ENCODE results near the gene GLIPR1L1.

Gene GLIPR1L1, protein sequence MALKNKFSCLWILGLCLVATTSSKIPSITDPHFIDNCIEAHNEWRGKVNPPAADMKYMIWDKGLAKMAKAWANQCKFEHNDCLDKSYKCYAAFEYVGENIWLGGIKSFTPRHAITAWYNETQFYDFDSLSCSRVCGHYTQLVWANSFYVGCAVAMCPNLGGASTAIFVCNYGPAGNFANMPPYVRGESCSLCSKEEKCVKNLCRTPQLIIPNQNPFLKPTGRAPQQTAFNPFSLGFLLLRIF

GRCh38 chr12:75334384-75335030 is at the start of gene GLIPR1L1:
GLIPR1L1 (plus strand) TSS chr12:75334670; CDS start chr12:75334729, 59 bp downstream.
- TF ChIP-seq, protein P1, sequence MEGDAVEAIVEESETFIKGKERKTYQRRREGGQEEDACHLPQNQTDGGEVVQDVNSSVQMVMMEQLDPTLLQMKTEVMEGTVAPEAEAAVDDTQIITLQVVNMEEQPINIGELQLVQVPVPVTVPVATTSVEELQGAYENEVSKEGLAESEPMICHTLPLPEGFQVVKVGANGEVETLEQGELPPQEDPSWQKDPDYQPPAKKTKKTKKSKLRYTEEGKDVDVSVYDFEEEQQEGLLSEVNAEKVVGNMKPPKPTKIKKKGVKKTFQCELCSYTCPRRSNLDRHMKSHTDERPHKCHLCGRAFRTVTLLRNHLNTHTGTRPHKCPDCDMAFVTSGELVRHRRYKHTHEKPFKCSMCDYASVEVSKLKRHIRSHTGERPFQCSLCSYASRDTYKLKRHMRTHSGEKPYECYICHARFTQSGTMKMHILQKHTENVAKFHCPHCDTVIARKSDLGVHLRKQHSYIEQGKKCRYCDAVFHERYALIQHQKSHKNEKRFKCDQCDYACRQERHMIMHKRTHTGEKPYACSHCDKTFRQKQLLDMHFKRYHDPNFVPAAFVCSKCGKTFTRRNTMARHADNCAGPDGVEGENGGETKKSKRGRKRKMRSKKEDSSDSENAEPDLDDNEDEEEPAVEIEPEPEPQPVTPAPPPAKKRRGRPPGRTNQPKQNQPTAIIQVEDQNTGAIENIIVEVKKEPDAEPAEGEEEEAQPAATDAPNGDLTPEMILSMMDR (IDR thresholded peaks at IDR 0.05; ENCODE audit: control insufficient read depth, insufficient read depth, low read depth, low read length, missing control alignments): peak; percentile 86
- peak within 1 kb of the TSS; percentile 60 for H3K4me3 ChIP-seq (ENCODE audit: control insufficient read depth, low read depth, low read length)
- peak; percentile 74 for DNase-seq (ENCODE audit: low read depth)

- TF ChIP-seq, protein P1 (IDR thresholded peaks at IDR 0.05; ENCODE audit: control insufficient read depth, insufficient read depth, low read depth, low read length, missing control alignments): no peak
- no peak for DNase-seq (ENCODE audit: low read depth)
- no peak overlapping the region for H3K4me3 ChIP-seq (ENCODE audit: control insufficient read depth, low read depth, low read length)
Observed at GRCh38 chr12:75288860-75289259, 45.6 kb upstream of the GLIPR1L1 start.

DNA sequence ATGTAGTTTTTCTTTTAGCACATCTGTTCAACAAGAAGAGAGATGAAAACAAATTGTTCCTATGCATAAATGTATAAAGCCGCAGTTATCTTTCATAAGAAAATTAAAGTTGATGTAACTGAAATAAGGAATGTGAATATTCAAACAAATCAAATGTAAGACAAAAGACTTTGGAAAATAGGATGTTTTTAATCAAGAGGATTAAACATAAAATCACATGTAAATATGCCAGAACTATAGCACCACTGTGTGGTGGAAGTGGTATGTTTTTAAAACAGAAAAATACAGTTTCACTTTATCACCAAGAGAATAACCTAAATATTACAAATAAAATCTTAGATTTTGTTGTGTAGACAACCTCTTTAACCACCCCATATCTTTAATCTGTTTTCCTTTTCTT is 44.7 kb upstream of the GLIPR1L1 start:
- no peak overlapping the region for H3K4me3 ChIP-seq (ENCODE audit: control insufficient read depth, low read depth, low read length)
- DNase-seq (ENCODE audit: low read depth): no peak
- TF ChIP-seq, protein P1 (IDR thresholded peaks at IDR 0.05; ENCODE audit: control insufficient read depth, insufficient read depth, low read depth, low read length, missing control alignments): peak; percentile 29

- no peak for DNase-seq (ENCODE audit: low read depth)
- no peak overlapping the region for H3K4me3 ChIP-seq (ENCODE audit: control insufficient read depth, low read depth, low read length)
- TF ChIP-seq, protein P1 (IDR thresholded peaks at IDR 0.05; ENCODE audit: control insufficient read depth, insufficient read depth, low read depth, low read length, missing control alignments): no peak
Observed at GRCh38 chr12:75291014-75291413, 43.5 kb upstream of the GLIPR1L1 start.

GRCh38 chr12:75294336-75294735 is 40.1 kb upstream of the GLIPR1L1 start:
- TF ChIP-seq, protein P1 (IDR thresholded peaks at IDR 0.05; ENCODE audit: control insufficient read depth, insufficient read depth, low read depth, low read length, missing control alignments): no peak
- H3K4me3 ChIP-seq (ENCODE audit: control insufficient read depth, low read depth, low read length): no peak overlapping the region

GRCh38 chr12:75294797-75295196 is 39.7 kb upstream of the GLIPR1L1 start:
- no peak for DNase-seq (ENCODE audit: low read depth)
- H3K4me3 ChIP-seq (ENCODE audit: control insufficient read depth, low read depth, low read length): no peak overlapping the region
- TF ChIP-seq, protein P1 (IDR thresholded peaks at IDR 0.05; ENCODE audit: control insufficient read depth, insufficient read depth, low read depth, low read length, missing control alignments): no peak

More at GRCh38 chr12:75294336-75294735, 40.1 kb upstream of the GLIPR1L1 start:
- no peak for DNase-seq (ENCODE audit: low read depth)

All from AG09309 (cell line).